DMS153 treated with DMSO at 0.1 percent for 48 hours (cell line): ENCODE data around the gene ARHGEF10L.

Experiments
- DNase-seq: peaks from one replicate; lab custom pipeline; 2025; ENCODE audit not compliant: unreplicated experiment; lab: John Stamatoyannopoulos, UW

ARHGEF10L gene

DNA sequence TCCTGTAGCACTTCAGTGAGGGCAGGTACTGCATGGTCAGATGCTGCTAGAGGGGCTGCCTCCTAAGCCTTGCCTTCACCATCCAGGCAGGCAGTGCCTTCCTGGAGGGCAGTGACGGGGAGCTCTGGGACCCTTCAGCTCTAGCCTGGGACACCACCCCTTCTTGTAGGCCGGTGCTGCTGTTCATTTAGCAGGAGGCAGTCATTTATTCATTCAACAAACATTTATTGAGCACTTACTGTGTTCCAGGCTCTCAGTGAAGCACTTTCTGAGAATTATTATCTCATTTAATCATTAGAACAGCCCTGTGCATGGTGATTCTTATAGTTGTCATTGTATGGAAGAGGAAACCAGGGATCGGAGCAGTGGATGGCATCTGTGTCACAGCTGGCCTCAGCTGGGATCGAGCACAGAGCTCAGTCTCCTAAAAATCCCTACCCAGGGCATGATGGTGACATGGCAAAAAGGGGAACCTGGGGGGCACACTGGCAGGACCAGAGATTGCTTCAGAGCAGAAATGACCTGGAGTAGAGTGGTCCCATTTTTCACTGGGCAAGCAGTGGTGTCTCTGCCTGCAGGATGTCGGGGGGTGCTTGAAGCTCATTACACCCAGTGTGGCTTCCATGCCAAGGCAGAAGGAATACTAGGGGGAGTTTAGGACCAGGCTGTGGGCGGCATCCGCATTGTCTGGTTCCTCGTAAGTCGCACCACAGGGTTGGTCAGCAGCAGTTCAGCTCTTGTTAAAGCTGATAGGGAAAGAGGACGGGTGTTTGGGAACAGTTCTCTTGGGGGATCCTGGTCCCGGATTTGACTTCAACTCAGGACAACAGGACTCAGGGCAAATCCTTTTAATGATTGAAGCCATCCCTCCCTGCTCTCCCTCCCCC, 28.8 kb downstream of the ARHGEF10L start:
- DNase-seq = no peak

DNA sequence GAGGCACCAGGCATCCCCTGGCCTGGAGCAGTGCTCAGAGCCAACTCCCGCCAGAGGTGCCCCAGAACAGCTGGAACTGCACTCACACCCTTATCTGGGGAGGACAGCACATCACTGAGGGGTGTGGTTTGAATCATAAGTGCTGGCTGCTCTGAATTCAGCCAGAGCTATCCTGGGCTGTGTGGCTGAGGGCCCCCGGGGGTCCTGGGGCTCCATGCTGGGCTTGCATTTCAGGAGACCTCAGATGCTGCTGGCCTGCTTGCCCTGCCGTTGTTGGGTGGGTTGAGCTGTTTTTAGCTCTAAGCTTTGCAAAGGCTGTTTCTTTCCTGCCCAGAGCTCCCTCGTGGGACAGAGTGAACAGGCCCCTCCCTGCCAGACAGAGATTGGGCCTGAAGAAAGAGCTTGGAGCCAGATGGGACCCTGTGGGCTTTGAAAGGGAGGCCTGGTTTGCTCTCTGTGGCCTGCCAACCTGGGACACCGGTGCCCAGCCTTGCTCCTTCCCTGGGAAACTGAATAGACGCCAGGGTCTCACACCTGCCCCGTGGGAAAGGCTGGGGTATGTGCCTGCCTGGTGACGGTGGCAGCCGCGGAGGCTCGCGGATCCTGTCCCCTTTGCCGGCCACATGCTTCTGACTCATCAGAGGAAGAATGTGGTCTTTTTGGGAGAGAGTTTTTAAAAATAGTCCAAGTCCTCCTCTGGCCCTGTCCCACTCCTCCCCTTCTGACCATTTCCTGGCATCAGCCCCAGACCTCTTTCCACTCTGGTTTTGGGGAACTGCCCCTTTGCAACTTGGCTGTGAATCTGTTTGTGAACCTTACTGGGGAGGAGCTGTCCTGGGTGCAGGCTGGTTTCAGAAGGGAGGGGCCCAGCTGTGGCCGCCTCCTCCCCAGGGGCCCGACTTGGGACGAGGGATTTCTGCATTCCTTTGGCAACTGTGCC, 30.0 kb downstream of the ARHGEF10L start:
- DNase-seq = no peak

GRCh38 chr1:17570228-17570627, 30.7 kb downstream of the ARHGEF10L start:
- DNase-seq = no peak

- DNase-seq = no peak
Observed at GRCh38 chr1:17572264-17572985, 32.9 kb downstream of the ARHGEF10L start.

DNA sequence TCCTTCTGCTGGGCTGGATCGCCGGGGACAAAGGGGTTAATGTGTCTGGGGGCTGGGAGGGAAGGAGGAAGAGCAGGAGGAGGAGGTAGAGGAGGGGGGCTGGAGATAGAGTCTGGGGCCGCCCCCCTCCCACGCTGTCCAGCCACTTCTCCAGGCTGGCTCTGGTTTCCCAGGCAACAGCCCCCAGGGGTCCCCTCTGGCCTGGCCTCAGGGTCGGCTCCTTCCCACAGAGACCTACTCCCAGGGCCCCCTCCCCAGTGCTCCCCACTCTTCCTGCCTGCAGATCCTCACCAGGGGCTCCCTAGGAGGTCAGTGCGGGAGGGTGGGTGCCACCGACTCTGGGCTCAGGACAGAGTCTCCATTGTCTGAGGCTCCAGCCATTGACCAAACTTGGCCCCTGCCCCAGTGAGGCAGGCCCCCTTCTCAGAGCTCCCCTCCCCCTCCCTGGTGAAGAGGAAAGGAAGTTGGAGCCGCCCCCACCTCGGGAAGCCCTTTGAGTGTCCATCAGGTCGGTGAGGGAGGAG, 34.1 kb downstream of the ARHGEF10L start:
- no peak for DNase-seq

- DNase-seq = no peak
Observed at GRCh38 chr1:17574516-17574915, 35.0 kb downstream of the ARHGEF10L start.

GRCh38 chr1:17575797-17576518, 36.5 kb downstream of the ARHGEF10L start:
- DNase-seq = no peak

GRCh38 chr1:17576519-17576853, 37.0 kb downstream of the ARHGEF10L start:
- DNase-seq = no peak

GRCh38 chr1:17577907-17578297, 38.4 kb downstream of the ARHGEF10L start:
- DNase-seq = no peak

DNA sequence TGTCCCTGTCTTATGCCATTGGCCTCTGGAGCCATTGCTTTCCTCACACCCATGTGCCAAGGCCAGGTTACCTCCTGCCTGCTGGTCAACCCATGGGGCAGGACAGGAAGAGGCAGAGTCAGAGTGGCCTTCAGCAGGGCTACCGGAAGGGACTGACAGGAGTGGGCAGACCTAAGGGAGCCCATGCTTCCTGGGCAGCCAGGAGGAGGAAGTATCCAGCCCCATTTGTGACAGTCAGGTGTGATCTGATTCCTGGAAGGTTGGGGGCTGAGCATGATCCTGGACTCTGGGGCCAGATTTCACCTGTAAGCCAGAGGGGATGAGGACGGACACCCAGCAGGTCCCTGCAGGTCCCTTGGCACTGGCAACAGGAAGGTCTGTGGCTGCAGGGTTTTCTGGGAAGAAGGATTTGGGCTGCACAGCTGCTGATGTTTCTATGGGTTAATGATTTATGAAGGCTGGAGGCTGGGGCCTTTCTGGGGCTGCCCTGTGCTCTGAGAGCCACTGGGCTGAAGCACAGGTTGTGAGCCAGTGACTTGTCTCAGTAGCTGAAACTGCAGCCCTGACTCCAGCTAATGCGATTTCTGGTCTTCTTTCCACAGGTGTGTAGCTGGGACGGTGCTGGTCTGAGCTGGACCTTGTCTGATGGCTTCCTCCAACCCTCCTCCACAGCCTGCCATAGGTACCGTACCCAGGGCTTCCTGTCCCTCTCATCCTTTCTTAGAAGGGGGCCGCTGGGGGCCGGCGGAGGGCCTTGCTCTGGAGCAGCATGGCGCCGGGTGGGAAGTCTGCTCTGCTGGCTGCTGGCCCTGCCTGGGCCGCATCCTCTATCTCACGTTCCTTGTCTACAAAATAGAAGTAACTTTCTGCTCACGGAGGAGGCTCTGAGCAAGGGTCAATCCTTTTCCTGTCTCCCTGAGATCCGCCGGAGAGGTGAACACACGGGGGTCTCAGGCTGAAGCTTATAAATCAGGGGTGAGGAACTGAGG, 40.7 kb downstream of the ARHGEF10L start:
- no peak for DNase-seq

DNA sequence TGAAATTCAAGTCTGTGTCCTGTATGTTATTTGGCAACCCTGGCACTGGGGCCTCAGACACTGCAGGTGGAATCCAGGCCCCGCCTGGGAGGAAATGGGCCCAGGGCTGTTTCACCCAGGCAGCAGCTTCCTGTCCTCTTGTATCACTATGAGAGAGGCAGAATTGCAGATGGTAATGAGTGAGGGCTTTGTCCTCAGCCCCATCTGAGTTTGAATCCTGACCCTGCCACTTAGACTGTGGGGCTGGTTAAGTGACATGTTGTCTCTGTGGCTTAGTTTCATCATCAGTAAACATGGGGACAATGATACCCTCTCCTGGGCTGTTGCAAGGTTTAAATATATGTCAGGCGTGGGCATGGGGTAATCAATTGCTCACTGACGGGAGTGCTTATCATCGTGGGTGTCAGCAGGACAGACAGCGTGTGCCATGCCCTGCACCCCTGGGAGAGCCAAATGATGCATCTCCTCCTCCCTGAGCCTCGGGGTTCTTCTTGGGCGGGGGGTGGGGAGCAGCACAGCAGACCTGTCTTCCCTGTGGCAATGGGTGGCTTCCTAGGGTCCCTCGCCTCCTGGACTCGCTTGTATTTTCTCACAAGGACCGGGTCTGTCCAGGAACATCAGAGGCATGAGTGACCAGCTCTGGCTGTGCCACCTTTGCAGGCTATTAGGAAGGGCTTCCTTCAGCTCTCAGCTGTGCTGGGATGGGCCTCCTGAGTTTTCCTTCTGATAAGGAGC, 42.1 kb downstream of the ARHGEF10L start:
- DNase-seq = peak; percentile 49

DNA sequence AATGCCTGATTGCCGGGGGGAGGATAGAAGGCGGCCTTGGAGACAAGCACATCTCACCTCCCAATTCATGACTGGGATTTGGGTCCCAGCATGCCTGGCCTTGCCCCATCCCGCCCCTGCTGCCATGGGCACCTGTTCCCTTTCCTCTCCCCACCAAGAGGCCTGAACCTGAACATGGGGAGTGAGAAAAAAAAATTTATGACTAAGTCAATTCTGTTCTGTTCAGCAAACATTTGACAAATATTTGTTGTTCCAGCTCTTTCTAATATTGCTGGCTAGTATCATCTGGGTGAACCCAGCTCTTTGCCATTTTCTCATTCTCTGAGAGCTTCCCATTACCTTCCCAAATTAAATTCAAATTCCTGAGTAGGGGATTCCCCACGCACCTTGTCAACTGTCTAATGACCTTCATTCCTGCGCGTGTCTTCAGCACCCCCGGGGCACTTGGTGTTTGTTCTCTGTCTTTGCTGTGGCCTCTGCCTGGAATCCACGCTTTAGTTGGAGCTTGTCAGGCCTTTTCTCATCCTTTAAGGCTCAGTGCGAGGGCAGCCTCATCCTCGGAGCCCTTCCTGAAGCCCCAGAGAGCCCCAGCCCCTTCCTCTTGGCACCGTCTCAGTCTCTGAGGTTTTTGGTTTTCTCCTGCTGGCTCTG, 42.8 kb downstream of the ARHGEF10L start:
- DNase-seq = no peak

DNA sequence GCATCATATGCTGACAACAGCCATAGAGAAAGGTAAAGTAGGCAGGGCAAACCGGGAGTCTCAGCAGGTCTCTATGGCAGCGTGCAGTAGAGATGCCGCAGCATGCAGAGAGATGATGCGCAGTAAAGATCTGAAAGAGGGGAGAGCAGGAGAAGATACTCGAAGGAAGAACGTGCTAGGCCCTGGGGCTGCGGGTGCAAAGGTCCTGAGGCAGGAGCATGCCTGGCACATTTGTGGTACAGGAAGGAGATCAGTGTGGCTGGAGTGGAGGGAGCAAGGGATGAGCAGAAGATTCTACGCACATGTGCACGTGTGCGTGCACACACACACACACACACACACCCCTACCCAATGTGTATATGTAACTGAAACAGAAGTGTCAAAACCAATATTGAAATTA, 45.0 kb downstream of the ARHGEF10L start:
- DNase-seq = no peak

DNA sequence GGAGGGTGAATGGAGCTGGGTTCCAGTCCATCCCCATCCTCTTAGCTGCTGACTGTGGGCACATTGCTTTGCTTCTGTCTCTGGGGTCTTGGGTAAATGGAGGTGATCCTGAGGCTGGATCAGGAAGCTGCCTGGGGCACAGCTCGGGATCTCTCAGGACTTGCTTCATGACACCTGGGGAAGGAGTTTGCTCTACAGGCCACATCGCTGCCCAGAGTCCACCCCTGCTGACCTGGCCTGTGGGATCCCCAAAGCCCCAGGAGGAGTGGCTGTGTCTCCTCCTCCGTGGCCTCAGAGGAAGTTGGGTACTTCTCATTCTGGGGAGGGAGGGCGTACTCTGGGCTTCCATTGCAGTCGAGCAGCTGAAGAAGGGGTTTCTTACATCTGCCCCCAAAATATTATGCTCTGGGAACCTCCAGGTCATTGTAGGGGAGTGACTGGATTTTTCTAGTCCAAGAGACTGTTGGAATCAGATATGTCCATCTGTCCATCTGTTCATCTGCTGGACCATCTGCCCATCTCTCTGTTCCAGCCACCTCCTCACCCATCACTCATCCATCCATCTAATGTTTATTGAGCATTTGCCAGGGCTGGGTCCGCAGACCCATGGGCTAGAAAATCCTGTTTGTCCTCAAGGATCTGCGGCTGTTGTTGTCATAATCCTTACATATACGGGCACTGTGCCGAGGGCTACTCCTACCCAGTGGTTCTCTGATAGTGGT, 45.9 kb downstream of the ARHGEF10L start:
- no peak for DNase-seq

DNA sequence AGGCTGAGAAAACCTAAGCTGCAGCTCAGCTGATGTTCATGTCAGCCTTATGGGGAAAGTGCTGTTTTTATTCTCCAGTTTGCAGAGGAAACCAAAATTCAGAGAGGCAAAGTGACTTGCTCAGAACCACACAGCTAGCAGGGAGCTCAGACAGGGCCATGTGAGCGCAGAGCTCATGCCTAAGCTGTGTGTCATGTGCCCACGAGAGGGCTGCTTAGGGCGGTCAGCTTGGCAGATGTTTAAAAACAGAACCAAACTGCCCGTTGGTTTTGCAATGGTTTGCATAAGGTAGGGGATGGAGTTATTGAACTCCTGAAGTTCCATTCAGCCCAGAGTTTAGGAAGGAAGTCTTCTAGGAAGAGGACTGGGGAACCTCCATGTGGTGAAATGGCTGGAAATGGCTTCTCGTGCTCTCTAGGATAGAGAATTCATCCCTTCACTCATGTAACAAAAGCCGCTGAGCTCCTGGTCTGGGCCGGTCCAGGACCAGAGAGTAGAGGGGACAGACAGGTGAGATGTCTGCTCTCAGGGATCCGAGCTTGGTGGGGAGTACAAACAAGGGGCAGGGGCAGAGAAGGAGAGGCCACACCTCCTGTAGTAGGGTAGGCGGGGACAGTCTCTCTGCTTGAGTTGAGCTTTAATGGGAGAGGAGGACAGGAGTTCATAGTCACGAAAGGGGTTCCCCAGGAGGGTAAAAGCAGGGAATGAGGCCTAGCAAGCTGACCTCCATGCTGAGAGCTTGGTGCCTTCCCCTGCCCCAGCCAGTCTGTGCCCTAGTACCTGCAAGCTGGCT, 46.9 kb downstream of the ARHGEF10L start:
- no peak for DNase-seq

GRCh38 chr1:17587693-17588047, 48.2 kb downstream of the ARHGEF10L start:
- no peak for DNase-seq
